ENCODE data around the gene SEC14L6.
"Not testable (repeated sequence)": the region's sequence is repeated elsewhere in the genome, so short reads cannot be mapped to it uniquely, and the experiment has no call there.

Gene SEC14L6

GRCh38 chr22:30546616-30547015 is at the start of gene SEC14L6:
SEC14L6 (minus strand) TSS chr22:30546741; CDS start chr22:30546682, 59 bp downstream.
- DNase-seq = no peak

DNA sequence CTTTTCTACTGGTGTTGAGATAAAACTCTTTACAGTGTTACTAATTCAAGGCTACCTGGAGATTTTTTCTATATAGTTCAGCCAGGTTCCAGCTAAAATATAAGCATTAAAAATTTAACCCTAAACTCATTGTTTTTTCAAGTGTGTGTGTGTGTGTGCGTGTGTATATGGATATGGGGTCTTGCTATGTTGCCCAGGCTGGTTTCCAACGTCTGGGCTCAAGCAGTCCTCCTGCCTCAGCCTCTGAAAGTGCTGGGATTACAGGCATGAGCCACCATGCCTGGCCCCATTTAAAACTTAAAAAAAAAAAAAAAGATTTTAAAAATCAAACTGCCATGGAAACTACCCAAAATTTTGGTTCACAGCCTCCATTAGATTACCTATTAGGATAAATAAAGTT is 49.7 kb upstream of the SEC14L6 start:
- no peak for DNase-seq

DNA sequence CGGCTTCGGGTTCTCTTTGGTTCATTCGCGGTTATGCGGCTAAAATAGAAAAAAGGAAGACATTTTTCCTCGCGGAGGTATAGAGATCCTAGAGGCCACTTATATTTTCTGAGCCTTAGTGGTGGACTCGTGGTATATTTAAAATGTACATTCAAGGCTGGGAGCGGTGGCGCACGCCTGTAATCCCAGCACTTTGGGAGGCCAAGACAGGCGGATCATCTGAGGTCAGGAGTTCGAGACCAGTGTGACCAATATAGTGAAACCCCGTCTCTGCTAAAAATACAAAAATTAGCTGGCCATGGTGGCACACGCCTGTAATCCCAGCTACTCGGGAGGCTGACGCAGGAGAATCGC is 45.8 kb upstream of the SEC14L6 start:
- DNase-seq = not testable (repeated sequence)

DNA sequence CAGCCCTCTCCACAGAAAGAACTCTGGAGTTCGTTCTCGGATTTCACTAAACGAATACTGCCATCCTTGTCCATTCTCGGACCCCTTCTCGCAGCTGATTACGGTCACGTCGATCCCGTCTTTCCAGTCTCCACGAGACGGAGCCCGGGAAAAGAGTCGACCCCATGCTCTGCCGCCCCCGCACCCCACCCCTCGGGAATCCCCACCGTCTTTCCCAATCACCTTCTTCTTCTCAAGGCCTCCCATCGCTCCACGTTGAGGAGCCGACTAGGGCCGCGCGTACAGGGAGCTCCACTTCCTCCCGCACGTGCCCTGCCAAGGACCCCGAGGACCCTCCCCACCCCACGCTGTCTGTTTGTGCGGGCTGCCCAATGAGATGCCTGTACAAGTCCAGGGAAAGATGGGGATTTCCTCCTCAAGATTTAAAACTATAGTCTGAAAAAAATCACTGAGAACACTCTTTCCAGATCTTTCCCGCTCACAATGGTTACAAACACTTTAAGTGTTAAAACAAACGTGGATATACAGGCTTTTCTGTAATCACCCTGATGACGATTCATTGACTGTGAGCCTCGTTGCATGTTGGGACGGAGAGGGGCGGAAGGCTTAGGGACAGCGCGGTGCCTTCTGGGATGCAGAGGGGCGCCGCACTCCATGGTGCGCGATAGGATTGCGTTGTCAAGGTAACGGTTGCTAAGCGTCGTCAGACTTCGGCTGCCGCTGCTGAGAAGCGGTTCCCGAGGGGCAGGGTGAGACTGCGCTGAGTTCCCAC is 45.2 kb upstream of the SEC14L6 start, which contains the start of gene PES1:
Gene PES1 (minus strand): TSS at position 323 of the 772 bp plus-strand sequence. CDS start 77 bp downstream, at position 246.
- peak; percentile 79 for DNase-seq

GRCh38 chr22:30591191-30591587 is 44.6 kb upstream of the SEC14L6 start:
- no peak for DNase-seq

- DNase-seq = no peak
These were observed 39.9 kb upstream of the SEC14L6 start for GRCh38 chr22:30586414-30586813.

- no peak for DNase-seq
These were observed 37.9 kb upstream of the SEC14L6 start for GRCh38 chr22:30584441-30584840.

DNA sequence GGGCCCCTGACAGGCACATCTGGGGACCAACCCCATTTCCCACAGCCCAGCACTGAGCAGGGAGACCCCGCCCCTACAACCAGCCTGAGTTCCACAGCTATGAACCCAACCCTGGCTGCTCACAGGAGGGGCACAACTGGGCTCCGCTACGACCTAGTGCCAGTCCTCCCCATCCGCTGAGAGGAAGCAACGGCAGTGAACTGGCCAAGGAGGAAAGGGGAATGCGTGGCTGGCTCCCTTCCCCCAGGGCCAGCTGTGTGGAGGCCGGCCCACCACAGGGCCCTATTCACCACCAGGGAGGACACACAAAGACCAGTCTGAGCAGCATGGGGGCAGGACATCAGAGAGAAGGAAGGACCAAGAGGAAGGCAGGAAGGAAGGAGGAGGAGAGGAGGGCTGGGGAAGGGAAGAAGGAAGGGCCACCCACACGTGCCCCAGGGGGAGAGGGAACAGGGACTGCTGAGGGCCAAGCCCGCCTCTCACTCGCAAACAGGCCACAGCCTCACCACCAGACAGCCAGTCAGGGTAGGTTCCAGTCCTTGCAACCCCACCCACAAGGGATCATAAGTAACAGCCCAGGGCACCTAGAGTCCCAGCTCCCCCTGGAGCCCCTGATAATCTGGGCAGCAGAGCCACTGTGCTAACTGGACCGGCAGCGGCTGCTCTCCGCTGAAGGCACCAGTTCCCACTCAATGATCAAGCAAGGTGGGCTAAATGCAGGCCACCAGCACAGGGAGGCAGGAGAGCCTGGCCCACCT is 36.4 kb upstream of the SEC14L6 start:
- DNase-seq = no peak

DNA sequence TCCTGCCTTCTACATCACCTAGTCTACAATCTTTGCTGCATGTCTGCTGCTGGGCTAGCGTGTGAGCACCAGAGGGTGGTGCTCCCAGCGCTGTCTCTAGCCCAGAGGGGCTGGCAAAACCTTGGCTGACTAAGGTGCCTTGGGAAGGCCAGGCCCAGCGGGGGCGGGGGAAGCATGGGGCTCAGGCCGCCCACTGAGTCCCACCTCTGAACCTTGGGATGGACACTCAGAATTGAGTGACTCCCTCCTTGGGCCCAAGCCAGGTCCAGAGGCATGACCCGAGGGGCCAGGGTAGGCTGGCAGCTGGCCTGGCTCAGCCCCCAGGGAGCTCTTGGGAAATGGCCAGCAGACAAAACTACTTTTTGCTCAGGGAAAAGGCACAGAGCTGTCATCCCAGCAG is 35.5 kb upstream of the SEC14L6 start:
- no peak for DNase-seq

- DNase-seq = no peak
These were observed 34.4 kb upstream of the SEC14L6 start for GRCh38 chr22:30580896-30581295.

- no peak for DNase-seq
These were observed 31.9 kb upstream of the SEC14L6 start for GRCh38 chr22:30578481-30578880.

DNA sequence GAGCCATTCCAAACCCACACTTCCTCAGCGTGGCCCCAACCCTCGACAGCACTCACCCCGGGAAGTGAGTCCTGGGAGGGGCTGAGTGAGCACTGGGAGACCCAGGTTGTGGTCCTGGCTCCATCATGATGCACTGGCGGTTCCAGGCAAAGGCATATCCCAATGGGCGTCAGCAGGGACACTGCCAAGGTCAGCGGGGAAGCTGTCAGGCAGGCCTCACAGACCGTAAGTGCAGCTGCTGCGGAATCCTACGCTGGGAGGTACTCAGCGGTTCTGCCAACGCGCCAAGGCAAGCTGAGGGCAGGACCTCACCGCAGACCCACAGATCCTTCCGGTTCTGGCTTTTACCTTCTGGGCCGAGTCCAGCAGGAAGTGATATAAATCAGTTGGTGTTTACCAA is 29.3 kb upstream of the SEC14L6 start:
- no peak for DNase-seq

- DNase-seq = no peak
These were observed 28.6 kb upstream of the SEC14L6 start for GRCh38 chr22:30574997-30575671.

- DNase-seq = no peak
These were observed 27.8 kb upstream of the SEC14L6 start, which contains the start of gene GAL3ST1 for GRCh38 chr22:30574095-30574981. GAL3ST1 (minus strand) TSS chr22:30574665; CDS start chr22:30557392, 17,273 bp downstream.

DNA sequence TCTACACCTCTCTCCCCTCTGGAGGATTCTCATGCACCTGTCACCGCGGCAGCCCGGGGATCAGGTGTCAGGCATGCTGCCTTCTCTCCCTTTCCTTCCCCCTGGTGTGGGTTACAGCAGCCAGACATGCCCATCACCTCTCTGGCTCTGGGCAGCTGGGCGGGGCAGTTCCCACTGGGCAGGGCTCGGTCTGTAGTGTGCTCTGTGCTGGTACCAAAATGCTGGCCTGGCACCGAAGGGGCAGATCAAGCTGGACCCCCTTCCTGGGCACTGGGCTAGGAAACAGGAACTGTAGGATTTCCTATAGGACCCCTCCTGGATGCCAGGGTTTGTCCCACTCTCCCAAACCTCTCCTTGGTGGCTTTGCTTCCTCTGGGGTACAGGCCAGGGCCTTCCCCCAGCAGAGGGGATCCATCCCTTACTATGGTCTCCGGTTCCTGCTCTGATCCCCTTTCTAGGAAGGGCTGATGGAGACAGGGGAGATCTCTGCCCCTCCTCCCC is 27.1 kb upstream of the SEC14L6 start:
- DNase-seq = no peak

GRCh38 chr22:30572840-30573593 is 26.5 kb upstream of the SEC14L6 start:
- DNase-seq = no peak

GRCh38 chr22:30572210-30572609 is 25.7 kb upstream of the SEC14L6 start:
- no peak for DNase-seq

GRCh38 chr22:30569674-30570202 is 23.2 kb upstream of the SEC14L6 start:
- no peak for DNase-seq

DNA sequence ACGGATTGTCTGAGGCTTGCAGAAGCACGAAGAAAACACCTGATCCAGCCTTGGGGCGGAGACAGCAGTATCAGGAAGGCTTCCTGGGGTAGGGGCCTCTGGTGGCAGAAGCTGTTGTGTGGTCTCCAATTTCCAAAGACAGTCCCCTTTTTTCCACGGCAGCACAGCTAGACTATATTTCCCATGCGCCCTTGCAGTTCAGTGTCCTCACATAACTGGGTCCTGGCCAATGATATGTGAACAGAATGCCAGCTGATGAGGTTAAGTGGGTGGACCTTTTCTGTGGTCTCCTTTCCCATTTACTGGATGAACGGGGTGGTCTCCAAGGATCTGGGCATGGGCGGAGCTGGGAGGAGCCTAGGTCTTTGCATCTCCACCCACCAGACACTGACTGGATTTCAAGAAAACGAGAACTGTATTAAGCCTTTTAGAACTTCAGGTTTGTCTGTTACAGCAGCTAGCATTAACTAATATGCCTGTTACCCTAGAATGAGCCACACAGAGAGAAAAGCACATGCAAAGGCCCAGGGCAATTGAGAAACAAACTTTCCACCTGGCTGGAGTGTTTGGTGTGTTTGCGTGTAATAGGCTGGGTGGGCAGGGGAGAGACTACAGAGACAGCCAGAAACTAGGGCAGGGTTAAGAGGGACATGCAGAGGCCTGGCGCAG is 21.7 kb upstream of the SEC14L6 start:
- no peak for DNase-seq

GRCh38 chr22:30567277-30567676 is 20.7 kb upstream of the SEC14L6 start:
- not testable (repeated sequence) for DNase-seq

GRCh38 chr22:30566125-30566524 is 19.6 kb upstream of the SEC14L6 start:
- DNase-seq = no peak
